Measurements from ENCODE around the gene PHLDA1.

DNA sequence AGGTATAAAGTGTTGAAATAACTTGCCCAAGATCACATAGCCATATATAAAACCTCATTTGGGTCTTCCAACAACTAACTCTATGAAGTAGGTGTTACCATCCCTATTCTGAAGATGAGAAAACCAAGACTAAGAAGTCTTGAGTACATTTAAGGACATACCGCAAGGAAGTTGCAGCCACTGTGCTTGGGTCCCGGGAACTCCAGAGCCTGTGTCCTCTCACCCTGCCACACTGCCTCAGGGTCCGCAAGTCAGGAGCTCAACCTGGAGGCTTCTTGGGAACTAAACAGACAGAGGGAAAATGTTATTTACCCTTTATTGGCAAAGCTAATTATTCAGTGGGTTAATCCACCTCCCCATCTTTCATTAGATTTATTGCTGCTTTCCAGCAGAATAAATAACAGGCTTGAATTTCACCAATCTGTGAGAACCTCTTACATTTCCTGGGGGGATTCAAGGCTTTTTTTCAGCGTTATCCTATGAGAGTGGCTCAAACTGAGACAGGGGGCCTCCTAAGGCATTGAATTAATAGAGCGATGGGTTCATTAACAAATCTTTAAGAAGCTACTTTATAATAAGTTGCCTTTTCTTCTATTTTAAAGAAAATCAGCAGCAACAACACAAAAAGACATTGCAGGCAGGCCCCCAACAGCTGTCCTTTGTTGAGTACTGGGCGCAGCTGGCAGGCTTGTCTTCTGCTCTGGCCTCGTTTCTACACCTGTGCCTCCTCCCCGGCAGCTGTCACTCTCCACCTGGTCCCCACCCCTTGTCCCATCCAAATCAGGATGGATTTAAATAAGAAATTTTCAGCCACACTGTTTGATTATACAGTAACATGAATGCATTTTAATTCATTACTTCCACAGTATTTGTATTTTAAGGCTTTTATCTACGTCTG lies 25.3 kb downstream of the PHLDA1 start:
- no peak for TF ChIP-seq POLR2A (IDR thresholded peaks at IDR 0.05)
- TF ChIP-seq, protein P1, sequence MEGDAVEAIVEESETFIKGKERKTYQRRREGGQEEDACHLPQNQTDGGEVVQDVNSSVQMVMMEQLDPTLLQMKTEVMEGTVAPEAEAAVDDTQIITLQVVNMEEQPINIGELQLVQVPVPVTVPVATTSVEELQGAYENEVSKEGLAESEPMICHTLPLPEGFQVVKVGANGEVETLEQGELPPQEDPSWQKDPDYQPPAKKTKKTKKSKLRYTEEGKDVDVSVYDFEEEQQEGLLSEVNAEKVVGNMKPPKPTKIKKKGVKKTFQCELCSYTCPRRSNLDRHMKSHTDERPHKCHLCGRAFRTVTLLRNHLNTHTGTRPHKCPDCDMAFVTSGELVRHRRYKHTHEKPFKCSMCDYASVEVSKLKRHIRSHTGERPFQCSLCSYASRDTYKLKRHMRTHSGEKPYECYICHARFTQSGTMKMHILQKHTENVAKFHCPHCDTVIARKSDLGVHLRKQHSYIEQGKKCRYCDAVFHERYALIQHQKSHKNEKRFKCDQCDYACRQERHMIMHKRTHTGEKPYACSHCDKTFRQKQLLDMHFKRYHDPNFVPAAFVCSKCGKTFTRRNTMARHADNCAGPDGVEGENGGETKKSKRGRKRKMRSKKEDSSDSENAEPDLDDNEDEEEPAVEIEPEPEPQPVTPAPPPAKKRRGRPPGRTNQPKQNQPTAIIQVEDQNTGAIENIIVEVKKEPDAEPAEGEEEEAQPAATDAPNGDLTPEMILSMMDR (IDR thresholded peaks at IDR 0.05), result no peak

All from uterus (tissue), 2 donors.